NCI-H128 (cell line): Measurements from ENCODE around the gene LTN1.

Source experiments
- DNase-seq: peaks from one replicate; lab custom pipeline; 2025; ENCODE audit not compliant: unreplicated experiment; lab: John Stamatoyannopoulos, UW

The LTN1 gene

DNA sequence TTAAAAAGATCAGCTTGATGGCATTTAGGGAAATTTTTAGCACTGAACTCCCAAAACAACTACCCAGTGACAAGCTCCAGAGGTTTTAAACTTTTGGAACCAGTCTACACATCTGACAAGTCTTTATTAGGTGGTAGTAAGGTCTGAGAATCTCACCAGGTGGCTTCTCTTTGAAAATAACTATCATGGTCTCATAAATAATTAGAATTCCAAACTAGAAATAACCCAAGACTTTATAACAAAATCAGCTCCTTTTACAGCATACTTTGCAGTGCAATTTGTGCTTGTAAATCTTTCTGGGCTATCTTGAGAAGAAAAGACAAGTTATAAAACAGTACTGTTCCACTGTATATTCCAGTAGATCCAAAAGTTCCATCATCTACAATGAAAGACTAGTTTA is 108.7 kb downstream of the LTN1 start:
- DNase-seq = no peak

DNA sequence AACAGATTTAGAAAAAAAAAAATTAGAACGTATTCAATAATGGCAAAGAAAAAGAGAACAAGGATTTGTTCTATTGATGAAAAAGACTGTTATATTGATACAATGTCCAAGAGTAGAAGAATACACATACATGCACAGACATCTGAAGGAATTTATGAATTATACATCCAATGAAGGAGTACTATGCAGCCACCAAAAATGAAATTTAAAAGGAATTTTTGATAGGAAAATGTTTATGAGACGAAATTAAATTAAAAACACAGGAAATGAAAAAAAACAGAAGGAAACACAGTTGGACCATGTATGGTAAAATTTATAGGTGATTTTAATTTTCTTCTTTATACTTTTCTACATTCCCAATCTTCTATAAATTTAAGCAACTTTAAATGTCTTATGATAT is 110.3 kb downstream of the LTN1 start:
- no peak for DNase-seq
